Right ventricle myocardium superior (tissue), 1 donor: ENCODE measurements around the gene ADGRL1. TPM values are rescaled to one million over a fixed set of nuclear protein-coding genes. Genes with fewer than 3 reads are reported as not detected.
"Not testable (repeated sequence)": the region's sequence is repeated elsewhere in the genome, so short reads cannot be mapped to it uniquely, and the experiment has no call there.

Experiments
- ATAC-seq: fragments of 200-7000 bp; cut with Tn5 transposase; one replicate; pipeline ENCODE4 v1.9.1; 2020; ENCODE audit warnings: mild to moderate bottlenecking; ENCODE audit not compliant: poor library complexity
- DNase-seq: peaks from one replicate; pipeline ENCODE4 v3.0.0-alpha.2; 2020
- intact Hi-C: fragments of 100-400 bp; cut with DNase I; formaldehyde crosslinking; loops from one replicate; pipeline ENCODE4 v1.11.2; 2022
- long read RNA-seq: library from polyadenylated mRNA; unstranded; transcript quantifications from one replicate; pipeline ENCODE4 v2.0.0, GENCODE V29; 2021
- total RNA-seq: library from RNA; stranded (reverse); fragmentation: NEBNext Ultra II Directional; extraction: Animal tissue kit (Norgen Biotek cat#: 25700); gene quantifications from one replicate; pipeline ENCODE4 v1.2.1, GENCODE V29; 2021
- donor health status: DM: no; HTN: yes; CAD: no; lungs with severe emphysema.

ADGRL1 gene
- 20.0 TPM for total RNA-seq
- long read RNA-seq, partial matches to known transcripts, result 2 of 17 reads
- long read RNA-seq, other reads (novel, unspliced or antisense), result 14 of 17 reads

DNA sequence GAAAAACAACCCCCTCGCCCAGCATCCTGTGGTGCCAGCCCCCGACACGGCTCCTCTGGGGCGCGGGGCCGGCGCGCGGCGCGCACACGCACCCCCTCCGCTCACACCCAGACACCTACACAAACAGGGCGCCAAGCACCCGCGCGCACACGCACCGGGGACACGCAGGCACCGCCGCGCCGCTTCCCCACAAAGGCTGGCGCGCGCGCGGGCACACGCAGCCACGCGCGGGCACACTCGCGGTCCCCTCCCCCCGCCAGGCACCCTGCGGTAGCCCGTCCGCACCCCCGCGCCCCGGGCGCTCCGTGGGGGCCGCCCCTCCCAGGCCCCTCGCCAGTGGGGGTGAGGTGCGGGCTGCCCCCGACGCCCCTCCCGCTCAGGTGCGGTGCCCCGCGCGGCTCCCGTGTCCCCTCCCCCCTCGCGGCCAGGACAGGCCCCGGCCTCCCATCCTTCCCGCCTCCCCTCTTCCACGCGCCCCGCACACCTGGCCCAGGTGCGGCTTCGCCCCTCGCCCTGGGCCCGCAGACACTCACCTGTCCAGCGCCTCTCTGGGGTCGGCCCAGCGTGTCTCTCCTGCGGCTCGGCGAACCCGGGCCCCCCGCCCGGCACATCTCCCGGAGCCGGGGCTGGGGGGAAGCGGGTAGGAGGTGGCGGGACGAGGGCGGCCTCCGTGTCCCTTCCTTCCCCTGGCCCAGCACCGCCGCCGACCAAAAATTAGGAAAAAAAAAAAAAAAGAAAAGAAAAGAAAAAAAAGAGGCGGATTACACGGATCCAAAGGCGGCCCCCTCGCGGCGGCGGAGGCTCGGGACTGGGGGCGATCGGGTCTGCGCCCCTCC, at the start of gene ADGRL1:
Gene ADGRL1, minus strand, starts transcription at position 718 of the 836 bp plus-strand sequence. CDS start 22,567 bp downstream, outside the sequence.
- DNase-seq, ATAC-seq: not testable (repeated sequence)
- intact Hi-C loops, result loop anchor here (10.0 kb wide), 1 partner anchor 139 kb away; no protein-coding TSS in a partner anchor

DNA sequence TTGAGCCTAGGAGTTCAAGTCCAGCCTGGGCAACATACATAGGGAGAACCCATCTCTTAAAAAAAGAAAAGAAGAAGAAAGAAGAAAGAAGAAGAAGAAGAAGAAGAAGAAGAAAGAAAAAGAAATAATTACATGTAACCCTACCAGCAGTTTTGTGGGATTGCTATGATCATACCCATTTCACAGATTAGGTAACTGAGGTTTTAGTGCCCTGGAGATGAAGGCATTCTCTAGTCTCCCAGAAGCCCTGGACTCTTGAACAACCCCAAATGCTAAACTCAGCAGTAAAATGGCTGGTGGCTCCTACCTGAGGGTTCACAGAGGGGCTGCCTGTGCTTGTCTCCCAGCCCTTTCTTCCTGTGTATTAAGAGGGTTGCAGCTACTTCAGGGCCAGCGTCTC, 49.3 kb upstream of the ADGRL1 start:
- DNase-seq, intact Hi-C loops, ATAC-seq: not testable (repeated sequence)

DNA sequence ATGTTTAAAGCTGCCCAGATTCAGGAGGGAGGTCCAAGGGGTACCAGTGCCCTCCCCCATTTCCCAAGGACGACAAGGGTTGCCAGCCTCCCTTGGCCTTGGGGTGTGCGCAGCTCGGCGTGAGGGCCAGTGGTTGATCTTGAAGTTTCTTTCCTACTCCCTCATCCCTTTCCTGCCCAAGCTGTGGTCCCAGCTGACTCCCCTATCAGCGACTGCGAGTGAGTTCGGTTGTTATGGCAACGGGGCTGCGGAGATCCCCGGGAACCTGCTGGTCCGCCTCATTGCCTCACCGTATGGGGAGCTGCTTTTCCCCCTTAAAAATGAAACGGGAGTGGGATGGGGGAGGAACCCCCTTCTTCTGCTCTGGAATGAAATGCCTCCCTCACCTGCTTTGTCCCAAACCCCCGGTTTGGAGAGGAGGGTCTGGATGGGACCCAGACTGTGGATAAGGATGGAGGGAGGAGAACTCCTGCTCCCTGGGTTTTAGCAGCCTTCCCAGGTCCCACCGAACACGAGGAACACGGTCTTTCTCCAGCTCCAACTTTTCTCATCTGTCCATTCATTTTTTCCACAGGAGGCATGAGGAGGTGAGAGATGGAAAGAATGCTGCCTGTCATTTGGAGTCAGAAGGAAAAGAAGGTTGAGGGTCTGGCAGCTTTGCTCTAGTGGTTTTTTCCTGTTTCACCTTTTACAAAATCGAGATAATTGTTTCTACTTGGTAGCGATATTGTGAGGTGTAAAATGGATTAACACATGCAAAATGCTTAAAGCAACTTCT, 48.0 kb upstream of the ADGRL1 start:
- intact Hi-C loops, result not testable (repeated sequence)

DNA sequence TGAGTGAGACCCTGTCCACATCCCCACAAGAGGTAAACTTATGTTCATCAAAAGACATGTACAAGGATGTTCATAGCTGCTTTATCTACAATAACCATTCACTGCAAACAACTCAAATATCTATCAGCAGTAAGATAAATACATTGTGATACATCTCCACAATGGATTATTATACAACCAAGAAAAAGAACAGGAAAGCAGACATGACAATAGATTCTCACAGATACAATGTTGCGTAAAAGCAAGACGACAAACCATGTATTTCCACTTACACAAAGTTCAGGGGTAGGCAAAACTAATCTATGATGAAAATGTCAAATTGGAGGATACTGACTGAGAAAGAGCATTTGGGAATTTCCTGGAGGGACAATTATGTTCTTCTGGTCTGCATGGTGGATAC, 46.2 kb upstream of the ADGRL1 start:
- ATAC-seq, DNase-seq, intact Hi-C loops: not testable (repeated sequence)

More for the DNA sequence above, 48.0 kb upstream of the ADGRL1 start:
- ATAC-seq, DNase-seq: not testable (repeated sequence)

DNA sequence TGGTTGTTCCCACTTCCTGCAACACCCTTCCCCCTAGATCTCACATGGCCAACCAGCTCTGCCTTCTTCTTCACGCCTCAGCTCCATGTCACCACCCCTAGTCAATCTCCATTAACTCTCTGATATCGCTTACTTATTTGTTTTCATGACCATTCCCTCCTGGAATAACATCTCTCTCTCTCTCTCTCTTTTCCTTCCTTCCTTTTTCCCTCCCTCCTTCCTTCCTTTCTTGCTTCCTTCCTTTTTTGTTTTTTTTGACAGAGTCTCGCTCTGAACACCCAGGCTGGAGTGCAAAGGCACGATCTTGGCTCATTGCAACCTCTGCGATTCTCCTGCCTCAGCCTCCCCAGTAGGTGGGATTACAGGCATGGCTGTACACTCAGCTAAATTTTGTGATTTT, 44.9 kb upstream of the ADGRL1 start:
- no peak for ATAC-seq
- intact Hi-C loops, result no loop called here
- no peak for DNase-seq

DNA sequence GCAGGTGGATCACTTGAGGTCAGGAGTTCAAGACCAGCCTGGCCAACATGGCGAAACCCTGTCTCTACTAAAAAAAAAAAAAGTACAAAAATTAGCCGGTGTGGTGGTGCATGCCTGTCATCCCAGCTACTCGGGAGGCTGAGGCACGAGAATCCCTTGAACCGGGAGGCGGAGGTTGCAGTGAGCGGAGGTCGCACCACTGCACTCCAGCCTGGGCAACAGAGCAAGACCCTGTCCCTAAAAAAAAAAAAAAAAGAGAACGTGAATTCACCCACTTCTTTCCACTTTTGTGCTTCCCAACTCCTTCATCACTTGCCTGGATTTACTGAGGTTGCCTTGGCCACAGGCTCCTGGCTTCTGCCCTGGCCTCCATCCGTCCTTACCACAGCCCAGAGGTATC, 44.3 kb upstream of the ADGRL1 start:
- intact Hi-C loops, ATAC-seq, DNase-seq: not testable (repeated sequence)

DNA sequence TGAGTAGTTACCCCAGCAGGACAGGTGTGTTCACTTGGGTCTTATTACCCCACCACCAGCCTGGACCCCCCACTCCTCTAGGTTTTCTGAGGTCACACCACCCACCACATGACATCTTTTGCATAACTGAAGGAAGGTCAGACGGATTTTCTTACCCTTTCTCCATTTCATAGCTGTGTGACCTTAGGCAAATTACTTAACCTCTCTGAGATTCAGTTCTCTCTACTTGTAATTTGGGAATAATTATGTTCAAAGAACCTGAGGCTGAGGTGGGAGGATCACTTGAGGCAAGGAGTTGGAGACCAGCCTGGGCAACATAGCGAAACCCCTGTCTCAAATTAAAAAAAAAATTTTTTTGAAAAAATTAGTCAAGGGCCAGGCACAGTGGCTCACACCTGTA, 43.9 kb upstream of the ADGRL1 start:
- intact Hi-C loops, DNase-seq, ATAC-seq: not testable (repeated sequence)

DNA sequence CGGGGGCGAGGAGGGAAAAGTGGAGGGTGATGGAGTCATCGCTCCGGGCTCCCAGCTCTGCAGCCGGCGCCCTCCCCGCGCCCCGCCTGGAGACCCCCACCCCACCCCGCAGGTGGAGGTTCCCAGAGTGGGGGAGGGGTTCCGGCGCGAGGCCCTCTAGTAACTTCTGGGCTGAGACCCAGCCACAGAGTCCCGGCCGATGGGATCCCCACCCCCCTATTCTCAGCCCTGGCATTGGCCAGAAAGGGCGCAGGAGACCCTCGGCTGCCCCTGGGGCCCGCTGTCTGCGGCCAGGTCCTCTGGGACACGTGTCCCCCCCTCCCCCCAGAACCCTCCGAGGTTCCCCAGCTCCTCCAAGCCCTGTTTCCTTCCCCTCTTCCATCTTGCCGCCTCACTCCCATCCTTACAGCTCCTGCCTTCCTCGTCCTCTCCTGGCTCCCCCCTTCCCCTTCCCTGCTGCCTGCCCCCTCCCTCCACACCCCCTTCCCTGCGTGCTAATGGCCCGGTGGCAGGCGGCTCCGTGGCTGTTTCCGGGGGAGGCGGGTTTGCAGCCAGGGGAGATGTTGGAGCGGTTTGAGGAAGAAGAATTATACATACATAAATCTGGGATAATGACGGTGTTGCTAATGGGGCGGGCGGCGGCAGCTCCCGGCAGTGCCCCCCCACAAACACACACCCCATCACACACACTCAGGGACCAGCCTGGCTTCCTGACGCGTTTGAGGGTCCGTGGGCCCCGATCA, 43.2 kb upstream of the ADGRL1 start:
- DNase-seq, intact Hi-C loops: not testable (repeated sequence)
- peak; percentile 29 for ATAC-seq

DNA sequence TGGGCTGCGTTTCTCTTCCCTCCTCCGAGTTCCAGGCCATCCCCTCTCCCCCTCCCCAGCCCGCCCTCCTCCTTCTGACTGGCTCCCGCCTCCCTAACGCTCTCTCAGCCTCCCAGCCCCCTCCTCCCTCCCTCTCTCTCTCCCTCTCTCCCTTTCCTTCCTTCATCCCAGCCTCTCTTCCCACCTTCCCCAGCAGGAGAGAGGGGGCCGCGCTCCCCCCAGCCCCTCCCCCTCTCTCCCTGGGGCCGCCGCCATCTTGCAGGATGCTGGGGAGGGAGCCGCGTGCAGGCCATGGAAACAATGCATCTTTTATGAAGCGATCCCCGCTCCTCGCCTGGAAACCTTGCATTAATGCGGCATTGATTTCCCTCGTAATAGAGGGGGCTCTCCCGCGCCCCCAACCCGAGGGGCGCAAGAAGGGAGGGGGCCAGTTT, 42.6 kb upstream of the ADGRL1 start:
- intact Hi-C loops, result no loop called here
- DNase-seq (peak; percentile 44), ATAC-seq (peak; percentile 56)

DNA sequence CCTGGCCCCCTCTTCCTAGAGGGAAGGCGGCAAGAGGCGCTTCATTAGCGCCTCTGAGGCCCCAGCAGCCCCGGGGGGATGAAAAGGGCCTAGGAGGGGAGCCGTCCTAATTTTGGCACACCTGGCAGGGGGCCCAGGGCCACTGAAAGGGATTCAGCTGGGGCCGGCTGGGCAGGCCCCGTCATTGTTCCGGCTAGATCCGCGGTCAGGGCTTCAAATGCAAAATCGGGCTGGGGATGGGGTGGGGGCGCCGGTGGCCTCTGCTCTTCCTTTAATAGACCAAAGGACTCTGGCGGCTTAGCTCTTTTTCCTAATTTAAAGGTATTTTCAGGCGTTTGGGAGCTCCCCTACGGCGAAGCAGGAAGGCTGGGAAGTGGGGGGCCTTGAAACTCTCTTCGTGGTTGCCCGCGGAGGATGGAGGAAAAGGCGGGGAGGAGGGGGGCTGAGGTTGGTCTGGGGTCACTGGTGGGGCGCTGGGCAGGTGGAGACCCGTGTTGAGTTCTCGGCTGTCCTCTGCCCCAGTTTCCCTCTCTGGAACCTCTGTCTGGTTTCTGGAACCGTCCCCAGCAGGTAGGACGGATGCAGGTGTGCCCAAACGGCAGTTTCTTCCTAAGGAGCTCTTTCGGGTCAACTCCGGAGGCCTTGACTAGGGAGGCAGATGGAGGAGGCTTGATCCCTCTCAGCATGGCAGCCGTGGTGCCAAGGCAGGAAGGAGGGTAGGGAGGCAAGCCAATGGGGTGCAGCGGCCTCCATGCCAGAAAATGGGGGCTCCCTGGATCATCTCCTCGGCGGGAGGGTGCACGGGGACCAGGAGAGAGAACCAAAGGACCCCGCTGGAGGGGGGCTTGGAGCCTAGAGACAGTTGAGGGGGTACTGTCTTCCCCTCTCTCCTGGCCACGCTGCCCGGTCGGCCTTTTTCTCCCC, 41.8 kb upstream of the ADGRL1 start:
- ATAC-seq, intact Hi-C loops: not testable (repeated sequence)

DNA sequence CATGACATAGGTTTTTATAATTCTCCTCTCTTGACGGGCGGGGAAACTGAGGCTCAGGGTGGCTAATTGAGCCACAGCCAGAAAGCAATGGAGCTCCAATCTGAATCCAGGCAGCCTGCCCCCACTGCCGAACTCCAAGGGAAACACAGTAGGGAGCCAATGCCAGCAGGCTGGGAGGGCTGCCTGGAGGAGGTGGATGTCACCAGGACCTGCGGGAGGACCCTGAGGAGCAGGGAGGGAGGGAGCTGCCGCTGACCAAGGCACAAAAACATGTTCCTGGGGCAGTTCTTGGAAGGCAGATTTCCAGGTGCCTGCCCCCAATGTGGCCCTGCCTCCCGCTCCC, 41.2 kb upstream of the ADGRL1 start:
- ATAC-seq, DNase-seq, intact Hi-C loops: not testable (repeated sequence)

More for the DNA sequence above, 41.8 kb upstream of the ADGRL1 start:
- peak; percentile 42 for DNase-seq

DNA sequence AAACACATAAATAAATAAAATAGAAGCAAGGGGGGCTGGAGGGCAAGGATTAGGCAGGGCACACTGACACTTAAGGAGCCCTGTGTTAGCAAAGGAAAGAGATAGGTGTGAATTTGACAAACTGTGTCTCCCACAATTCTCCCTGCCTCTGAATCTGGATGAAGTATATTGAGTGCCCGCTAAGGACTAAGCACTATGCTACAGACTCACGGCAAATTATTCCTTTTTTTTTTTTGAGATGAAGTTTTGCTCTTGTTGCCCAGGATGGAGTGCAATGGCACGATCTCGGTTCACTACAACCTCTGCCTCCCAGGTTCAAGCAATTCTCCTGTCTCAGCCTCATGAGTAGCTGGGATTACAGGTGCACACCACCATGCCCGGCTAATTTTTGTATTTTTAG, 38.4 kb upstream of the ADGRL1 start:
- ATAC-seq, result not testable (repeated sequence)

DNA sequence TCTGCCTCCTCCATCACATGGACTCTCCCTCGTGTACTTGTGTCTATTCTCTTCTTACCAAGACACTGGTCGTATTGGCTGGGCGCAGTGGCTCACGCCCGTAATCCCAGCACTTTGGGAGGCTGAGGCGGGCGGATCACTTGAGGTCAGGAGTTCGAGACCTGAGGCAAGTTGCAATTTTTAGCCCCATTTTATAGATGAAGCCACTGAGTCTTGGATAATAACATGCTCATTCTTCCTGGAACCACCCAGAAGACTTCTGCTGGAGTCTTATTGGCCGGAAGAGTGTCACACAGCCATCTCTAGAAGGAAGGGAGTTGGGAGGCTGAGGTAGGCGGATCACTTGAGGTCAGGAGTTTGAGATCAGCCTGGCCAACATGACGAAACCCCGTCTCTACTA, 37.7 kb upstream of the ADGRL1 start:
- intact Hi-C loops, DNase-seq, ATAC-seq: not testable (repeated sequence)

More for the DNA sequence above, 38.4 kb upstream of the ADGRL1 start:
- DNase-seq, intact Hi-C loops: not testable (repeated sequence)

DNA sequence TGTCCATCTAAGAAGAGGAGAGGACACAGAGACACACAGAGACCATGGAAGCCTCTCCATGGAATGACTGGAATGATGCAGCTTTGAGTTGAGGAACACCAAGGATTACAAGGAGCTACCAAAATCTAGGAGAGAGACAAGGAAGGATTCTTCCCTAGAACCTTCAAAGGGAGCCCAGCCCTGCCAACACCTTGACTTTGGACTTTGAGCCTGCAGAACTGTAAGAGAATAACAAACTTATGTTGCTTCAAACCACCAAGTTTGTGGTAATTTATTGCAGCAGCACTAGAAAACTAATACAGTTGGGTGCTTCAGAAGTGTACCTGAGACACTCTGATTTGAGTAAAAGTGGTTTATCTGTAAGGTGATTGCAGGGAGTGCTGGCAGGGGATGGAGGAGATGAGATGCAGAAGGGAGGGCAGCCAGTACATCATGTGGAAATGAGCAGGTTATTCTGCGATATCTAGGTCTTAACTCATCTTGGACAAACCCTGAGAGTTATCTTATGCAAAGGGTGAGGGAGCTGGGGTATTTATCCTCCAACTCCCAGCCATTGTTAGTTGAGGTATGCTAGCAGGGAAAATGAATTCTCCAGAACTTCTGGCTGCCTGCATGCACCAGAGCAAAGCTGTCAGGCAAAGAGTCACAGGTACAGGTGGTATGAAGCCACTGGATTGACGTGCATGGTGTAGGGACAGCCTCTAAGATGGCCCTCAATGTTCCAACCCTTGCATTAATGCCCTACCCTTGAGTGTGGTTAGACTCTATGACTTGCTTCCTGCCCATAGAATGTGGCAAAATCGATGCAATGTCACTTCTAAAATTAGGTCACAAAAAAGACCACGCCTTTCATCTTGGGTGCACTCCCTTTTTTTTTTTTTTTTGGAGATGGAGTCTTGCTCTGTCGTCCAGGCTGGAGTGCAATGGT, 31.3 kb upstream of the ADGRL1 start:
- ATAC-seq, result no peak
- DNase-seq, result no peak
- intact Hi-C loops, result no loop called here

DNA sequence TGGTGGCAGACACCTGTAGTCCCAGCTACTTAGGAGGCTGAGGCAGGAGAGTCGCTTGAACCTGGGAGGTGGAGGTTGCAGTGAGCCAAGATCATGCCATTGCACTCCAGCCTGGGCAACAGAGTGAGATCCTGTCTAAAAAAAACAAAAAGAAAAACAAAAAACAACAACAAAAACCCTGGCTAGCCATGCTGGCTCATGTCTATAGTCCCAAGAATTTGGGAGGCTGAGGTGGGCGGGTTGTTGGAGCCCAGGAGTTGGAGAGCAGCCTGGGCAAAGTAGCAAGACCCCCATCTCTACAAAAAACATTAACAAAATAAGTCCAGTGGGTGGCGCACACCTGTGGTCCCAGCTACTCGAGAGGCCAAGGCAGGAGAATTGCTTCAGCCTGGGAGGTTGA, 27.0 kb upstream of the ADGRL1 start:
- ATAC-seq, DNase-seq, intact Hi-C loops: not testable (repeated sequence)

DNA sequence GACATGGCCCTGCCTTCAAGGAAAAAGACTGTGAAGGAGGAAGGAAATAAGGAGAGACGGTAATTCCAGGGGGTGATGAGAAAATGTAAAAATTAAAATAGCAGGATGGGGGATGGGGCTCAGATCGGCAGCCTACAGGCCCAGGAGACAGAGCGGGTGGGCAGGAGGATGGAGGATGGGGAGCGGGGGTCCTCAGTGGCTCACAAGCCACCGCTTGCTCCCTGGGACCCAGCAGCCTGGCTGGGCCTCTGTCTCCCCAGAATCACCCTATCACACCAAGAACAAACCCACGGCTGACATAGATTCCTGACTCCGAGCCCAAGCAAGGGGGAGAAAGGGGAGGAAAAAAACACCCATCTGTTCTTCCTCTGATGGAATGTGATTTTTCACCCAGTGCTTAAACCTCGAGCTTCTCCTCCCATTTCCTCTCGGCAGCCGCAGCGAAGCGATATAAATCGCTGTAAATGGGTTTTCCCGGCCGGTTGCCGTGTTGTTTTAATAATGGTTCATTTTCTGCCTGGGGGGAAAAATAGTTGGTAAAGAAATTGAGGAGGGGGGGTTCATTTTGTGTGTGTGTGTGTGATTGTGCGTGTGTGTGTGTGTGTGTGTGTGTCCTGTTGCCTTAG, 22.6 kb upstream of the ADGRL1 start:
- DNase-seq, ATAC-seq, intact Hi-C loops: not testable (repeated sequence)
